Astrocyte (in vitro differentiated cells and primary cell): ENCODE data around the gene DGCR2. TPM values are rescaled to one million over a fixed set of nuclear protein-coding genes. Genes with fewer than 3 reads are reported as not detected.

Experiments
- DNase-seq: peaks from one replicate; pipeline ENCODE4 v3.0.0-alpha.2; 2010; ENCODE audit warnings: low read depth
- FAIRE-seq: peaks from 2 replicates; lab custom pipeline; 2011; peaks lifted over from hg19 to GRCh38; lab: Jason Lieb, UNC
- H2AFZ ChIP-seq: 2 replicates; pipeline ENCODE4 v1.6.0; 2012; ENCODE audit warnings: low read depth, low read length, inconsistent platforms
- H3K27ac ChIP-seq: 2 replicates; pipeline ENCODE4 v1.5.1; 2011; ENCODE audit warnings: low read depth, low read length, inconsistent platforms
- H3K27me3 ChIP-seq: 2 replicates; pipeline ENCODE4 v1.6.0; 2011; ENCODE audit warnings: low read length, inconsistent platforms; ENCODE audit not compliant: insufficient read depth
- H3K36me3 ChIP-seq: 2 replicates; pipeline ENCODE4 v1.5.1; 2011; ENCODE audit warnings: low read length, inconsistent platforms; ENCODE audit not compliant: insufficient read depth
- H3K4me1 ChIP-seq: 2 replicates; pipeline ENCODE4 v1.5.1; 2011; ENCODE audit warnings: low read length, inconsistent platforms; ENCODE audit not compliant: insufficient read depth
- H3K4me2 ChIP-seq: 2 replicates; pipeline ENCODE4 v1.6.0; 2012; ENCODE audit warnings: low read length, inconsistent platforms
- H3K4me3 ChIP-seq: 2 replicates; pipeline ENCODE4 v1.5.1; 2011; ENCODE audit warnings: low read depth, mild to moderate bottlenecking, low read length, inconsistent platforms; ENCODE audit not compliant: insufficient read depth
- H3K79me2 ChIP-seq: 2 replicates; pipeline ENCODE4 v1.6.0; 2012; ENCODE audit warnings: mild to moderate bottlenecking, low read length, inconsistent platforms; ENCODE audit not compliant: insufficient read depth
- H3K9ac ChIP-seq: 2 replicates; pipeline ENCODE4 v1.6.0; 2012; ENCODE audit warnings: mild to moderate bottlenecking, low read length, inconsistent platforms
- H3K9me3 ChIP-seq: 2 replicates; pipeline ENCODE4 v1.5.1; 2012; ENCODE audit warnings: low read depth, mild to moderate bottlenecking, low read length, inconsistent platforms; ENCODE audit not compliant: insufficient read depth
- H4K20me1 ChIP-seq: 2 replicates; pipeline ENCODE4 v1.6.0; 2012; ENCODE audit warnings: low read length, inconsistent platforms; ENCODE audit not compliant: insufficient read depth
- H3K27ac Mint-ChIP-seq: one replicate; pipeline ENCODE4 v1.8.0; 2021; ENCODE audit warnings: mild to moderate bottlenecking, mixed read lengths; ENCODE audit not compliant: unreplicated experiment
- H3K27me3 Mint-ChIP-seq: one replicate; pipeline ENCODE4 v1.8.0; 2021; ENCODE audit warnings: low read depth, mixed read lengths; ENCODE audit not compliant: unreplicated experiment
- H3K36me3 Mint-ChIP-seq: one replicate; pipeline ENCODE4 v1.8.0; 2021; ENCODE audit warnings: low read depth, mixed read lengths; ENCODE audit not compliant: unreplicated experiment
- H3K4me1 Mint-ChIP-seq: one replicate; pipeline ENCODE4 v1.8.0; 2021; ENCODE audit warnings: low read depth, mixed read lengths; ENCODE audit not compliant: unreplicated experiment
- H3K4me3 Mint-ChIP-seq: one replicate; pipeline ENCODE4 v1.8.0; 2021; ENCODE audit warnings: mild to moderate bottlenecking, moderate library complexity, mixed read lengths; ENCODE audit not compliant: unreplicated experiment
- H3K9me3 Mint-ChIP-seq: one replicate; pipeline ENCODE4 v1.8.0; 2021; ENCODE audit warnings: mild to moderate bottlenecking, mixed read lengths; ENCODE audit not compliant: unreplicated experiment
- CTCF ChIP-seq: IDR thresholded peaks from 2 replicates; pipeline ENCODE4 v1.5.1; 2011; ENCODE audit warnings: low read depth, mild to moderate bottlenecking, inconsistent platforms, low read length, moderate library complexity; ENCODE audit not compliant: insufficient read depth
- EZH2 ChIP-seq: IDR thresholded peaks from 2 replicates; pipeline ENCODE4 v1.6.1; 2012; ENCODE audit warnings: mild to moderate bottlenecking, low read length, inconsistent platforms; ENCODE audit not compliant: insufficient read depth
- total RNA-seq: library from RNA; stranded (reverse); gene quantifications from 2 replicates; pipeline ENCODE4 v1.2.1, GENCODE V29; 2021

The DGCR2 gene
- total RNA-seq, 1 donor from 2014 or later, result 49.4 TPM

GRCh38 chr22:19127329-19128008 lies 5.3 kb upstream of the DGCR2 start:
- FAIRE-seq (no peak), DNase-seq (no peak)
- Histone ChIP-seq H4K20me1 (peaks cover 3% of the 10 kb centered on the region), H3K9me3 (no peaks in the 10 kb centered on the region), H3K27ac (no peak overlapping the region), H2AFZ (no peak overlapping the region), H3K79me2 (no peaks in the 10 kb centered on the region), H3K36me3 (no peaks in the 10 kb centered on the region), H3K9ac (no peak overlapping the region), H3K4me2 (no peak overlapping the region), H3K4me3 (no peak overlapping the region), H3K27me3 (no peaks in the 10 kb centered on the region), H3K4me1 (no peaks in the 10 kb centered on the region)
- H3K9me3 Mint-ChIP-seq, result no peaks in the 10 kb centered on the region
- no peak overlapping the region for H3K4me3 Mint-ChIP-seq
- no peak for TF ChIP-seq EZH2
- TF ChIP-seq CTCF, result no peak
- no peak overlapping the region for H3K27ac Mint-ChIP-seq
- H3K36me3 Mint-ChIP-seq, result peaks cover 16% of the 10 kb centered on the region
- H3K4me1 Mint-ChIP-seq, result no peaks in the 10 kb centered on the region
- peaks cover 30% of the 10 kb centered on the region for H3K27me3 Mint-ChIP-seq

- Histone ChIP-seq H3K9ac (no peak overlapping the region), H3K4me3 (no peak overlapping the region), H3K4me1 (no peaks in the 10 kb centered on the region), H2AFZ (no peak overlapping the region), H4K20me1 (peaks cover 5% of the 10 kb centered on the region), H3K4me2 (no peak overlapping the region), H3K79me2 (peaks cover 2% of the 10 kb centered on the region), H3K9me3 (no peaks in the 10 kb centered on the region), H3K36me3 (no peaks in the 10 kb centered on the region), H3K27ac (no peak overlapping the region), H3K27me3 (no peaks in the 10 kb centered on the region)
- peaks cover 10% of the 10 kb centered on the region for H3K36me3 Mint-ChIP-seq
- FAIRE-seq (no peak), DNase-seq (no peak)
- no peak overlapping the region for H3K27ac Mint-ChIP-seq
- TF ChIP-seq EZH2, result no peak
- TF ChIP-seq CTCF, result no peak
- no peaks in the 10 kb centered on the region for H3K9me3 Mint-ChIP-seq
- peaks cover 30% of the 10 kb centered on the region for H3K27me3 Mint-ChIP-seq
- no peaks in the 10 kb centered on the region for H3K4me1 Mint-ChIP-seq
- H3K4me3 Mint-ChIP-seq, result no peak overlapping the region
Observed at GRCh38 chr22:19126309-19127273, 4.4 kb upstream of the DGCR2 start.
